ENCODE measurements around the gene BLOC1S4. TPM values are rescaled to one million over a fixed set of nuclear protein-coding genes. Genes with fewer than 3 reads are reported as not detected.

The BLOC1S4 gene, protein sequence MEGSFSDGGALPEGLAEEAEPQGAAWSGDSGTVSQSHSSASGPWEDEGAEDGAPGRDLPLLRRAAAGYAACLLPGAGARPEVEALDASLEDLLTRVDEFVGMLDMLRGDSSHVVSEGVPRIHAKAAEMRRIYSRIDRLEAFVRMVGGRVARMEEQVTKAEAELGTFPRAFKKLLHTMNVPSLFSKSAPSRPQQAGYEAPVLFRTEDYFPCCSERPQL
- 14.2 to 18.8 TPM (median 15.7 TPM) in 5 replicates for total RNA-seq (2022; extraction: Qiagen RNA extraction; ENCODE audit: low read depth)

DNA sequence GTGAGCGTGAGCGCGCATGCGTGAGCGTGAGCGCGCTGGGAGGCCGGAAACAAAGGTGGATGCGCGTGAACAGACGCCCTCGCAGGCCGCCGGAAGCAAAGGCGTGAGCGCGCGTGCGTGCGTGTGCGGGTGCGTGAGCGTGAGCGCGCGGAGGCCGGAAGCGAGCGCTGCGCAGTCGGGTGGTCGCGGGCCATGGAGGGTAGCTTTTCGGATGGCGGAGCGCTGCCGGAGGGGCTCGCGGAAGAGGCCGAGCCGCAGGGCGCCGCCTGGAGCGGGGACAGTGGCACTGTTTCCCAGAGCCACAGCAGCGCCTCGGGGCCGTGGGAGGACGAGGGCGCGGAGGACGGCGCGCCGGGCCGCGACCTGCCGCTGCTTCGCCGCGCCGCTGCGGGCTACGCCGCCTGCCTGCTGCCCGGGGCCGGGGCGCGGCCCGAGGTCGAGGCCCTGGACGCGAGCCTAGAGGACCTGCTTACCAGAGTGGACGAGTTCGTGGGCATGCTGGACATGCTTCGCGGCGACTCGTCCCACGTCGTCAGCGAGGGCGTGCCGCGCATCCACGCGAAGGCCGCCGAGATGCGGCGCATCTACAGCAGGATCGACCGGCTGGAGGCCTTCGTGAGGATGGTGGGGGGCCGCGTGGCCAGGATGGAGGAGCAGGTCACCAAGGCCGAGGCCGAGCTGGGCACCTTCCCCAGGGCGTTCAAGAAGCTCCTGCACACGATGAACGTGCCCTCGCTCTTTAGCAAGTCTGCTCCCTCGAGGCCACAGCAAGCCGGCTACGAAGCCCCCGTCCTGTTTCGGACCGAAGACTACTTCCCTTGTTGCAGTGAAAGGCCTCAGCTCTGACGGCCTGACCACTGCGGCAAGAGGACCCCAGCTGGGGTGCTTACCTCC, at the start of gene BLOC1S4:
TSS of gene BLOC1S4 (plus strand) at position 157 of the 894 bp plus-strand sequence. CDS start at position 193, 36 bp downstream.

DNA sequence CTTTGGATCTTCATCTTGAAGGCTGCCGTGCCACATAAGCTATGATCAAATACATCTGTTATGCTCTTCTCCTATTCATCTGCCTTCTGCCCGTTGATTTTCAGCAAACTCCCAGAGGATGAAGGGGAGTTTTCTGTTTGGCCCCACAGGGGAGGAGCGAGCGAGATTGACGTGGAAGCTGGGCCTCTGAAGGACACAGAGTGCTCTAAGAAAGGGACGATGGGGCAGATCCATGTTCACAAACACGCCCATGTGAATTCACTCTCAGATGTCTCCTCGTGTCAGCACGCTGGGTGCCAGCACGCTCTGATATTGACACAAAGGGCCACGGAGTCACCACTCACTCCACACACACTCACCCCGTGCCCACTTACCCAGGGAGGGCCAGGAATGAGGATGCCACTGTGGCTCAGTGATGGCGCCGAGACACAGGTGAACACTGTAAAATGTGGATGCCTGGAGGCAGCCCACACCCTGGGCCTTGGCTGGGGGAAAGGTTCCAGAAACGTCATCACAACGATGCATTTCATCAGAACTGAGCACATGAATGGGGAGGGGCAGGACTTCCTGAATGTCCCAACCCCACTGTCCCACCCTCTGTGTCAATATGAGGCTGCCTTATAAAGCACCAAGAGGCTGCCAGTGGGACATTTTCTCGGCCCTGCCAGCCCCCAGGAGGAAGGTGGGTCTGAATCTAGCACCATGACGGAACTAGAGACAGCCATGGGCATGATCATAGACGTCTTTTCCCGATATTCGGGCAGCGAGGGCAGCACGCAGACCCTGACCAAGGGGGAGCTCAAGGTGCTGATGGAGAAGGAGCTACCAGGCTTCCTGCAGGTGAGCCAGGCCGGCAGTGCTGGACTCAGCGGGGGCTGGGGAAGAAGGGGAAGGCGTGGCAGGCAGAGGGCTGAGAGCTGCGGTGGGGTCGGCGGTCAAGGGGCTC, 22.5 kb upstream of the BLOC1S4 start, which contains the start of gene S100P:
TSS of gene S100P (plus strand) at position 648 of the 946 bp plus-strand sequence. CDS start at position 703, 55 bp downstream.

DNA sequence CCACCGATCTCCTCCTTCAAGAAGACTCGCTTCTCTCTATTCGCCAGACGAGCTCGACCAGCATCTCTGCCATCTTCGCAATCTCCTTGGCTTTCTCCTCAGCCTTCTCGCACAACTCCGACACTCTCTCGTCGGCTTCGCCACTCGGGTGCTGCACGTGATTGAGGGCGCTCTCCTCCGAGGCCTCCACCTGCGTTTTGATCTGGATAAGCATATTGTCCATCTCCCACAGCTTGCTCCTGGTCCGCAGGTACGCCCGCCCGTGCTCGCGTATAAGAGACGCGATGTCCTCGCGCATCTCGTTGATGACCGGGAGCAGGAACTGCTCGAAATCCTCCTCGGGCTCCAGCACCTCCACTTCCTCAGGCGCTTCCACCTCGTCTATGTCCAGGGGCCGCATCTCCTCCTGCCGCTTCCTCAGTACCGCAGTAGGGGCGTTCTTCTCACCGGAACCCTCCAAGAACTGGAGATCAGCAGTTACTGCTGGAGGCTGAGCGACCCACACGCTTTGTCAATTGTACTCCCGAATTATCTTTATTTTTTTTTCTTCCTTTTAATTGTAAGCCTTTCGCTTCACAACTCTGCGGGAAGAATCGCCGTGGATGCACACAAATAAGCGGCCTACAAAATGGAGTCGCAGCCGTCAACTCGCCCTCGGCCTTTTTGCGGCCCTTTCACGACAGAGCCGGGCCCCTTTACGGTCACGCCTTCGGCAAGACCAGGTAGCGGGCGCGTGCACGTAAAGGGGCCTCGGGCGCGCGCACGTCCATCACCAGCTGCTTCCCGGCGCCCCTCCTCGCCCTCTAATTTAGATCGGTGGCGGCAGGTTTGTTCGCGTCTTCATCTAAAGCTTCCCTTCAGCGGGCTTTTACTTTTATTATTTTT, 6.5 kb upstream of the BLOC1S4 start, which contains the start of gene MRFAP1L1:
TSS of gene MRFAP1L1 (minus strand) at position 636 of the 885 bp plus-strand sequence. CDS start at position 400, 236 bp downstream.

Other genes starting within 250 kb of the BLOC1S4 start
- gene PPP2R2C, start 243.6 kb upstream of the BLOC1S4 start, total RNA-seq (2022; extraction: Qiagen RNA extraction; ENCODE audit: low read depth): 29.0 to 39.1 TPM (median 34.8 TPM) in 5 replicates
- gene MAN2B2, start 141.0 kb upstream of the BLOC1S4 start, total RNA-seq (2022; extraction: Qiagen RNA extraction; ENCODE audit: low read depth): 8.1 to 10.5 TPM (median 9.4 TPM) in 5 replicates
- 229 to 261 TPM (median 251 TPM) in 5 replicates for gene MRFAP1, start 75.5 kb upstream of the BLOC1S4 start, total RNA-seq (2022; extraction: Qiagen RNA extraction; ENCODE audit: low read depth)
- gene S100P, start 22.3 kb upstream of the BLOC1S4 start, total RNA-seq (2022; extraction: Qiagen RNA extraction; ENCODE audit: low read depth): 31.8 to 89.1 TPM (median 73.1 TPM) in 5 replicates
- gene MRFAP1L1, start 6.3 kb upstream of the BLOC1S4 start, total RNA-seq (2022; extraction: Qiagen RNA extraction; ENCODE audit: low read depth): 31.6 to 36.0 TPM (median 34.7 TPM) in 5 replicates
- 7.4 to 11.5 TPM (median 11.1 TPM) in 5 replicates for gene KIAA0232, start 66.6 kb downstream of the BLOC1S4 start, total RNA-seq (2022; extraction: Qiagen RNA extraction; ENCODE audit: low read depth)
- 34.1 to 39.4 TPM (median 38.3 TPM) in 5 replicates for gene TBC1D14, start 193.7 kb downstream of the BLOC1S4 start, total RNA-seq (2022; extraction: Qiagen RNA extraction; ENCODE audit: low read depth)